Sigmoid colon (tissue), 3 donors: ENCODE data around the gene CAPN10.

Experiments
- CTCF ChIP-seq, 4 experiments: fragments of 450-650 bp in 3 of 4; fragments of 200-600 bp in 1 of 4; IDR thresholded peaks; one replicate each; pipeline ENCODE4 v1.5.1; 2016 to 2019; ENCODE audit warnings: antibody characterized with exemption in 4 of 4, mild to moderate bottlenecking in 3 of 4, moderate library complexity in 2 of 4
- POLR2A ChIP-seq, 2 donors: fragments of 450-650 bp; IDR thresholded peaks; one replicate each; pipeline ENCODE4 v1.6.1; 2016; ENCODE audit warnings: antibody characterized with exemption in 2 of 2, mild to moderate bottlenecking in 2 of 2, moderate library complexity in 2 of 2

- TF ChIP-seq CTCF (IDR thresholded peaks at IDR 0.05) (peak in 1 of 4 experiments; percentile 7), POLR2A (IDR thresholded peaks at IDR 0.05) (no peak)
These were observed 29.9 kb upstream of the CAPN10 start for GRCh38 chr2:240556553-240557100.
